Lower lobe of right lung (tissue), 2 donors: ENCODE data around the gene AVPR1A. TPM values are rescaled to one million over a fixed set of nuclear protein-coding genes. Genes with fewer than 3 reads are reported as not detected.
A peak's percentile ranks its signal among the peaks of the same experiment; 100 is the strongest.

Experiments used
- ATAC-seq, 2 donors: fragments of 200-7000 bp; cut with Tn5 transposase; one replicate each; pipeline ENCODE4 v1.9.1; 2020 to 2022; ENCODE audit warnings: mild to moderate bottlenecking in 2 of 2, moderate library complexity in 2 of 2
- DNase-seq: peaks from one replicate; pipeline ENCODE4 v3.0.0-alpha.2; 2020
- H3K27ac ChIP-seq: fragments of 200-600 bp; one replicate; pipeline ENCODE4 v1.8.0; 2022
- H3K27me3 ChIP-seq: fragments of 200-600 bp; one replicate; pipeline ENCODE4 v1.8.0; 2022; ENCODE audit warnings: low read depth
- H3K36me3 ChIP-seq: fragments of 200-600 bp; one replicate; pipeline ENCODE4 v1.8.0; 2022; ENCODE audit warnings: mild to moderate bottlenecking
- H3K4me1 ChIP-seq: fragments of 200-600 bp; one replicate; pipeline ENCODE4 v1.8.0; 2022
- H3K4me3 ChIP-seq: fragments of 200-600 bp; one replicate; pipeline ENCODE4 v1.8.0; 2022; ENCODE audit warnings: mild to moderate bottlenecking
- H3K9me3 ChIP-seq: fragments of 200-600 bp; one replicate; pipeline ENCODE4 v1.8.0; 2022
- intact Hi-C: fragments of 100-400 bp; cut with DNase I; formaldehyde crosslinking; loops from one replicate; pipeline ENCODE4 v1.11.0; 2022
- total RNA-seq: library from RNA; stranded (reverse); fragmentation: NEBNext Ultra II Directional; extraction: Animal tissue kit (Norgen Biotek cat#: 25700); gene quantifications from one replicate; pipeline ENCODE4 v1.2.1, GENCODE V29; 2021
- TF ChIP-seq, protein P1 (sequence below): fragments of 200-600 bp; IDR thresholded peaks from one replicate; pipeline ENCODE4 v1.8.0; 2022; ENCODE audit warnings: antibody characterized with exemption, mild to moderate bottlenecking
- donor health status: DM: no; HTN: yes; CAD: no; lungs with severe emphysema.

The AVPR1A gene
- total RNA-seq, 1 donor from 2014 or later, result 2.2 TPM

GRCh38 chr12:63163541-63163940, 12.5 kb upstream of the AVPR1A start:
- H3K27me3 ChIP-seq, result no peaks in the 10 kb centered on the region
- intact Hi-C loops, result no loop called here

GRCh38 chr12:63155375-63155774, 4.4 kb upstream of the AVPR1A start:
- no peak for ATAC-seq
- H3K4me1 ChIP-seq, result peaks cover 13% of the 10 kb centered on the region
- intact Hi-C loops, result no loop called here
- H3K27ac ChIP-seq, result no peak overlapping the region
- H3K9me3 ChIP-seq, result no peaks in the 10 kb centered on the region
- H3K36me3 ChIP-seq, result no peaks in the 10 kb centered on the region
- no peak overlapping the region for H3K4me3 ChIP-seq
- TF ChIP-seq, protein P1, sequence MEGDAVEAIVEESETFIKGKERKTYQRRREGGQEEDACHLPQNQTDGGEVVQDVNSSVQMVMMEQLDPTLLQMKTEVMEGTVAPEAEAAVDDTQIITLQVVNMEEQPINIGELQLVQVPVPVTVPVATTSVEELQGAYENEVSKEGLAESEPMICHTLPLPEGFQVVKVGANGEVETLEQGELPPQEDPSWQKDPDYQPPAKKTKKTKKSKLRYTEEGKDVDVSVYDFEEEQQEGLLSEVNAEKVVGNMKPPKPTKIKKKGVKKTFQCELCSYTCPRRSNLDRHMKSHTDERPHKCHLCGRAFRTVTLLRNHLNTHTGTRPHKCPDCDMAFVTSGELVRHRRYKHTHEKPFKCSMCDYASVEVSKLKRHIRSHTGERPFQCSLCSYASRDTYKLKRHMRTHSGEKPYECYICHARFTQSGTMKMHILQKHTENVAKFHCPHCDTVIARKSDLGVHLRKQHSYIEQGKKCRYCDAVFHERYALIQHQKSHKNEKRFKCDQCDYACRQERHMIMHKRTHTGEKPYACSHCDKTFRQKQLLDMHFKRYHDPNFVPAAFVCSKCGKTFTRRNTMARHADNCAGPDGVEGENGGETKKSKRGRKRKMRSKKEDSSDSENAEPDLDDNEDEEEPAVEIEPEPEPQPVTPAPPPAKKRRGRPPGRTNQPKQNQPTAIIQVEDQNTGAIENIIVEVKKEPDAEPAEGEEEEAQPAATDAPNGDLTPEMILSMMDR, result no peak
- DNase-seq, result no peak
- peaks cover 34% of the 10 kb centered on the region for H3K27me3 ChIP-seq

More at GRCh38 chr12:63163541-63163940, 12.5 kb upstream of the AVPR1A start:
- DNase-seq (no peak), ATAC-seq (no peak)
- H3K4me1 ChIP-seq, result no peaks in the 10 kb centered on the region
- no peaks in the 10 kb centered on the region for H3K9me3 ChIP-seq
- H3K27ac ChIP-seq, result no peak overlapping the region
- H3K36me3 ChIP-seq, result no peaks in the 10 kb centered on the region
- TF ChIP-seq, protein P1, result no peak
- H3K4me3 ChIP-seq, result no peak overlapping the region

DNA sequence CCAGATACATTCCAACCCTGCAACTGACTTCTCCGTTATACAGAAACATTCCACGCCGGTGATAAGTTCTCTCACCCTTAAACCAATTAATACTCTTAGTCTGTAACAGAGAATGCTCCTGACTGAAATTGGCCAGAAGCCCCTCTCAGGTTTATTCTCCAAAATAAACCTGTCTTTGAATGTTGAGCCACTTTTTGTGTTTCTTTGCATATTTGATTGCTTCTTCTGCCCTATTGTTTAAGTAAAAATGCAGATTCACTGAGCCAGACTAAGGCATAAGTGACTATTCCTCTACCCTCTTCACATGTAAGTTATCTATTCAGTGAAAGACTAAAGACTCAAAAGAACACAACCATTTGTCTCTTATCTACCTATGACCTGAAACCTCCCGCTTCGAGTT, 3.6 kb upstream of the AVPR1A start:
- DNase-seq (no peak), ATAC-seq (no peak)
- peaks cover 41% of the 10 kb centered on the region for H3K27me3 ChIP-seq
- H3K36me3 ChIP-seq, result no peaks in the 10 kb centered on the region
- intact Hi-C loops, result no loop called here
- no peak overlapping the region for H3K27ac ChIP-seq
- TF ChIP-seq, protein P1, result no peak
- peaks cover 15% of the 10 kb centered on the region for H3K4me1 ChIP-seq
- H3K9me3 ChIP-seq, result no peaks in the 10 kb centered on the region
- no peak overlapping the region for H3K4me3 ChIP-seq

DNA sequence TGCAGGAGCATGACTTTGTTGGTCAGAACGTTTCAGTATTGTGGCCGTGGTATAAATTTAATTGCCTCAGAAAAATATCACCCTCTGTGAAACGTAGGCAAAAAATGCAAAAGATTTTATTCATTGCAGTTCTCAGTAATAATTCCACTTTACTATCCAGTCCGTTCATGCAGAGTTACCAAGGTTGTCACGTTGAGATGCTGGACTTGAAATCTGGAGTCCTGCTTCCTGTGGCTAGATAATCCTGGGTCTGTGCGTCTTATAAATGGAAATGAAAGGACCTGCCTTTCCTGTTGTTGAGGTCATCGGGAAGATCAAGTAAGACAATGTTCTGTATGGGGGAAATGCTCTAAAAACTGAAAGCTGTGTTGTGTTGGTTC, 1.3 kb upstream of the AVPR1A start:
- no peak for DNase-seq
- Histone ChIP-seq H3K4me3 (no peak overlapping the region), H3K27me3 (peaks cover 56% of the 10 kb centered on the region), H3K9me3 (no peaks in the 10 kb centered on the region), H3K4me1 (peaks cover 15% of the 10 kb centered on the region), H3K27ac (no peak overlapping the region), H3K36me3 (no peaks in the 10 kb centered on the region)
- no peak for ATAC-seq
- TF ChIP-seq, protein P1, result no peak
- intact Hi-C loops, result no loop called here

- ATAC-seq (peak; percentile 57 to 74), DNase-seq (no peak)
- H3K9me3 ChIP-seq, result no peaks in the 10 kb centered on the region
- peaks cover 15% of the 10 kb centered on the region for H3K4me1 ChIP-seq
- H3K27ac ChIP-seq, result no peak overlapping the region
- TF ChIP-seq, protein P1, result peak; percentile 64
- H3K27me3 ChIP-seq, result peaks cover 56% of the 10 kb centered on the region
- intact Hi-C loops, result no loop called here
- no peaks in the 10 kb centered on the region for H3K36me3 ChIP-seq
- H3K4me3 ChIP-seq, result peak overlapping the region; percentile 48
Measured at GRCh38 chr12:63151623-63152320, 771 bp upstream of the AVPR1A start.
